DND-41 (cell line): Measurements from ENCODE around the gene DHX34.

Experiments
- ATAC-seq: fragments of 200-7000 bp; cut with Tn5 transposase; 3 replicates; pipeline ENCODE4 v1.9.1; 2021; ENCODE audit warnings: low read depth; ENCODE audit not compliant: insufficient read depth
- DNase-seq: peaks from one replicate; pipeline ENCODE4 v3.0.0-alpha.2; 2020
- H2AFZ ChIP-seq: 2 replicates; pipeline ENCODE4 v1.6.0; 2012; ENCODE audit warnings: low read depth, low read length
- H3K27ac ChIP-seq: 2 replicates; pipeline ENCODE4 v1.5.1; 2012; ENCODE audit warnings: low read length, inconsistent platforms
- H3K27me3 ChIP-seq: fragments of 200-600 bp; sonication (generic); 2 replicates; pipeline ENCODE4 v1.6.0; 2012; ENCODE audit warnings: low read length, mild to moderate bottlenecking, inconsistent platforms; ENCODE audit not compliant: insufficient read depth, poor library complexity
- H3K36me3 ChIP-seq: 2 replicates; pipeline ENCODE4 v1.5.1; 2012; ENCODE audit warnings: low read length, inconsistent platforms; ENCODE audit not compliant: insufficient read depth
- H3K4me1 ChIP-seq: 2 replicates; pipeline ENCODE4 v1.5.1; 2012; ENCODE audit warnings: mild to moderate bottlenecking, low read length; ENCODE audit not compliant: insufficient read depth
- H3K4me2 ChIP-seq: 2 replicates; pipeline ENCODE4 v1.6.0; 2012; ENCODE audit warnings: mild to moderate bottlenecking, moderate library complexity, low read length, inconsistent platforms; ENCODE audit not compliant: insufficient read depth
- H3K4me3 ChIP-seq, 2 experiments: fragments of 200-600 bp in 1 of 2; shearing (Covaris generic) in 1 of 2; 2 replicates each; pipeline ENCODE4 v1.5.1; 2012 to 2016; ENCODE audit warnings: inconsistent platforms in 2 of 2, low read length in 2 of 2, mild to moderate bottlenecking in 2 of 2, low read depth in 1 of 2, moderate library complexity in 1 of 2
- H3K79me2 ChIP-seq: 2 replicates; pipeline ENCODE4 v1.6.0; 2012; ENCODE audit warnings: low read length, inconsistent platforms; ENCODE audit not compliant: insufficient read depth
- H3K9ac ChIP-seq: 2 replicates; pipeline ENCODE4 v1.6.0; 2012; ENCODE audit warnings: low read depth, mild to moderate bottlenecking, inconsistent platforms, low read length, moderate library complexity
- H3K9me3 ChIP-seq: 2 replicates; pipeline ENCODE4 v1.5.1; 2012; ENCODE audit warnings: low read length, moderate library complexity, mild to moderate bottlenecking, inconsistent platforms; ENCODE audit not compliant: insufficient read depth, severe bottlenecking
- H4K20me1 ChIP-seq: 2 replicates; pipeline ENCODE4 v1.6.0; 2012; ENCODE audit warnings: low read length; ENCODE audit not compliant: insufficient read depth
- CTCF ChIP-seq: IDR thresholded peaks from 2 replicates; pipeline ENCODE4 v1.5.1; 2012; ENCODE audit warnings: borderline replicate concordance, low read length, moderate library complexity, mild to moderate bottlenecking; ENCODE audit not compliant: poor library complexity, severe bottlenecking; ENCODE audit errors: extremely low read depth
- EZH2 ChIP-seq: IDR thresholded peaks from 3 replicates; pipeline ENCODE4 v1.6.1; 2012; ENCODE audit warnings: borderline replicate concordance, low read depth, mild to moderate bottlenecking, moderate library complexity, low read length, inconsistent platforms; ENCODE audit not compliant: severe bottlenecking

Gene DHX34

DNA sequence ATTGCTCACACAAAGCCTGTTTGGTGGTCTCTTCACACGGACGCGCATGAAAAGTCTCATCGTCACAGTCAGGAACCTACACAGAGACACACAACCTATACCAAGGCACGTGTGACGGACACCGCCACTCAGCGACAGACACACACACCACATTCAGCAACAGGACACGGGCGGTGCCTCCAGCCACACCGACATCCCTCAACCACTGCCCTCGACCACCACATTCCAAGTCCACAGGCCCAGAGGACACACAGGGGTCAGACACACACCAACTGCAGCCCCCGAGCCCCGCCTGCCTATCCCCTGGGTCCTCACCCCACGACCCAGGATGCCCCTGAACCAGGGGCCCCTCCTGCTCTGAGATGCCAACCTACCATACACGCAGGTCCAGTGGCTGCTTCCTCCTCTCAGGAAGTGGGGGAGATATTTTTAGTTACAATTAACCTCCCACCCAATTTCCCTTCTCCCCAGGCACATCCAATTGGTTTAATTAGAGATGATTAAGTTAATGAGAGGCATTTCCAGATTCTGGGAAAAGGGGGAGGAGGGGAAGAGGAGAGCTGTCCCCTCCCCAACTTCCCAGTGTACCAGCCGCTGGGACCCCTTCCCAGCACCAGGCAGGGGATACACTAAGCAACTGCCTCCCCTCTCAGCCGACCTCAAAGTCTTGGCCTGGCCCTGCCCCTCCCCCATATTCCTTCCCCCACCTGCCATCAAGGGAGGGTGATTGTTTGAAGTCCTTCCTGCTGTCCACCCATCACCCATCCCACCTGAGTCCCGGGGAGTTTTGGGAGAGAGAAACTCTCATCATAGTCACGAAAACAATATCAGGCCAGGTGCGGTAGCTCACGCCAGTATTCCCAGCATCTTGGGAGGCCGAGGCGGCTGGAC is 49.8 kb downstream of the DHX34 start:
- ATAC-seq (no peak), DNase-seq (no peak)
- no peaks in the 10 kb centered on the region for H3K4me1 ChIP-seq
- no peak overlapping the region for H3K4me2 ChIP-seq
- H3K36me3 ChIP-seq: no peaks in the 10 kb centered on the region
- H3K79me2 ChIP-seq: no peaks in the 10 kb centered on the region
- H3K27ac ChIP-seq: no peak overlapping the region
- H3K9me3 ChIP-seq: no peaks in the 10 kb centered on the region
- H3K4me3 ChIP-seq: no peak overlapping the region
- H3K9ac ChIP-seq: no peak overlapping the region
- H2AFZ ChIP-seq: no peak overlapping the region
- TF ChIP-seq EZH2 (no peak), CTCF (no peak)
- H4K20me1 ChIP-seq: no peaks in the 10 kb centered on the region
- H3K27me3 ChIP-seq: peaks cover 3% of the 10 kb centered on the region

GRCh38 chr19:47402504-47402903 is 53.4 kb downstream of the DHX34 start:
- Histone ChIP-seq H4K20me1 (no peaks in the 10 kb centered on the region), H3K4me2 (no peak overlapping the region), H3K9me3 (no peaks in the 10 kb centered on the region), H3K4me1 (no peaks in the 10 kb centered on the region), H3K36me3 (no peaks in the 10 kb centered on the region), H3K4me3 (no peak overlapping the region), H3K79me2 (no peaks in the 10 kb centered on the region), H3K27ac (no peak overlapping the region), H2AFZ (no peak overlapping the region), H3K9ac (no peak overlapping the region), H3K27me3 (no peaks in the 10 kb centered on the region)
- ATAC-seq: no peak
- TF ChIP-seq CTCF (no peak), EZH2 (no peak)
- DNase-seq: no peak

DNA sequence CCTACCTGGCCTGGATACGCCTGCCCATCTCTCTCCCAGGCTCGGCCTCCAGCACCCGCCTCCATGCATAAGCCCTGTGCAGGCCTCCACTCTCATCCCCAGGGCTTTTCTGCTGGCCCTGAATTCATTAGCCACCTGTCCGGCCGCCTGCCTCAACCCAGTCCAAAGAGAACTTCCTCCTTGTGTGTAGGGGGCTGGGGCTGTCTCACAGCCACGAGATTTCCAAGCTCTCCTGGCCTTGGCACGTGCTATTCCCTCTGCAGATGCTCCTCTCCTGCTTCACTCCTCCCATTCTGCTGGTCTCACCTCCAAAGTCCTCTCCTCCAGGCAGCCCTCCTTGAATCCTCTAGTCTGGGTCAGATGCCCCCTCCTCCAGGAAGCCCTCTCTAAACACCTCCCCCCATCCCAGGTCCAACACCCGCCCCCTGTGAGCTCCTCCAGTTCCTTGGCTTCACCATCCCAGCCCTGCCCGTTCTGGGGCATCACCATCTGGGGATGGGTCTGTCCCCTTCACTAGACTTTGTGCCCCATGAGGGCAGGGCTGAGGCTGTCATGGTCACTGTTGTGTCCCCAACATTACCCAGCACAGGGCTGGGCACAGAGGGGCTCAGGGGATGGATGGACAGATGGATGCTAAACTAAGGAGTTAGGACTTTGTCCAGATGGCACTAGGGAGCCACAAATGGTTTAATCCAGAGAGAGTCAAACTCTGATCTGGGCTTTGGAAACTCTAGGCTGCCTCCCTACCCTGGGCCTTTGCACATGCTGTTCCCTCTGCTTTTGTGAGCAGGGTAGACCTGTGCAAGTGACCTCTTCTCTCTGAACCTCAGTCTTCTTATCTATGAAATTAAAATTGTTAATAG is 55.5 kb downstream of the DHX34 start:
- H3K9ac ChIP-seq: no peak overlapping the region
- DNase-seq (no peak), ATAC-seq (no peak)
- no peaks in the 10 kb centered on the region for H3K79me2 ChIP-seq
- H3K36me3 ChIP-seq: no peaks in the 10 kb centered on the region
- H3K27ac ChIP-seq: no peak overlapping the region
- no peaks in the 10 kb centered on the region for H3K4me1 ChIP-seq
- TF ChIP-seq EZH2: no peak
- no peak for TF ChIP-seq CTCF
- no peaks in the 10 kb centered on the region for H3K9me3 ChIP-seq
- H2AFZ ChIP-seq: no peak overlapping the region
- no peak overlapping the region for H3K4me3 ChIP-seq
- no peaks in the 10 kb centered on the region for H3K27me3 ChIP-seq
- no peak overlapping the region for H3K4me2 ChIP-seq
- H4K20me1 ChIP-seq: no peaks in the 10 kb centered on the region
